Ishikawa (cell line): Measurements from ENCODE around the gene LZTS2.

Experiments
- CEBPB ChIP-seq: IDR thresholded peaks from 2 replicates; pipeline ENCODE4 v1.6.1; 2012
- RAD21 ChIP-seq: IDR thresholded peaks from 2 replicates; pipeline ENCODE4 v1.6.1; 2012; ENCODE audit warnings: low read depth
- YY1 ChIP-seq: IDR thresholded peaks from 2 replicates; pipeline ENCODE4 v1.6.1; 2012; ENCODE audit warnings: low read depth
- TF ChIP-seq, protein P1 (sequence below): IDR thresholded peaks from 2 replicates; pipeline ENCODE4 v1.6.1; 2012

DNA sequence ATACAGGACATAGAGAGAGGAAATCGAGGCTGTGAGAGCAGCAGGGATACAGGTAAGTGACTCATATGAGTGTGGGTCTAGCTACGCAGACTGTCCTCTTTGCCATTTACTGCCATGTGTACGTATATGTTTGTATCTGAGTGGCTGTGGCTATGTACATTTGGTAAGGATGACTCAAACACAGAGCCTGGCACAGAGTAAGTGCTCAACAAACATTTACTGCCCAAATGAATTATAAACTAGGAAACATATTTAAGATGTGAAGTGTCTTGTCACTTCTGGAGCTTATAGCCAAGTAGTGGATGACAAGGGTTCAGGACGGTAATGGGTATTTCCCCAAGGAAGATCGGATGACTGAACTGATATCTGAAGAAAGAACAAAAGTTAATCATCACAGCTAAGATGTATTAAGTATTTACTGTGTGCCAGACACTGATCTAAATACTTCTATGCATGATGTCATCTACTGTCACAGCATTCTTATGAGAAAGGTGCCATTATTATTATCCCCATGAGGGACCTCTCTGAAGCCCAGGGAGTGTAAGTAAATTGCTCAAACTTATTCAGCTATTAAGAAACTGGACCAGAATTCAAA is 18.3 kb upstream of the LZTS2 start:
- TF ChIP-seq RAD21 (no peak), CEBPB (no peak), YY1 (no peak)
- TF ChIP-seq, protein P1, sequence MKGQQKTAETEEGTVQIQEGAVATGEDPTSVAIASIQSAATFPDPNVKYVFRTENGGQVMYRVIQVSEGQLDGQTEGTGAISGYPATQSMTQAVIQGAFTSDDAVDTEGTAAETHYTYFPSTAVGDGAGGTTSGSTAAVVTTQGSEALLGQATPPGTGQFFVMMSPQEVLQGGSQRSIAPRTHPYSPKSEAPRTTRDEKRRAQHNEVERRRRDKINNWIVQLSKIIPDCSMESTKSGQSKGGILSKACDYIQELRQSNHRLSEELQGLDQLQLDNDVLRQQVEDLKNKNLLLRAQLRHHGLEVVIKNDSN: no peak
